Cardiac septum (tissue), 1 donor: Measurements from ENCODE around the gene SLC9A9. TPM values are rescaled to one million over a fixed set of nuclear protein-coding genes. Genes with fewer than 3 reads are reported as not detected.

ENCODE experiments used
- DNase-seq: peaks from one replicate; pipeline ENCODE4 v3.0.0-alpha.2; 2020; ENCODE audit warnings: low spot score
- intact Hi-C: fragments of 100-400 bp; cut with DNase I; formaldehyde crosslinking; loops from one replicate; pipeline ENCODE4 v1.14.0; 2022
- total RNA-seq: library from RNA; stranded (reverse); fragmentation: NEBNext Ultra II Directional; extraction: Animal tissue kit (Norgen Biotek cat#: 25700); gene quantifications from one replicate; pipeline ENCODE4 v1.2.1, GENCODE V29; 2021
- donor health status: DM: no; HTN: no; CAD: no.

SLC9A9 gene
- total RNA-seq, 1 donor from 2014 or later, result 3.6 TPM

DNA sequence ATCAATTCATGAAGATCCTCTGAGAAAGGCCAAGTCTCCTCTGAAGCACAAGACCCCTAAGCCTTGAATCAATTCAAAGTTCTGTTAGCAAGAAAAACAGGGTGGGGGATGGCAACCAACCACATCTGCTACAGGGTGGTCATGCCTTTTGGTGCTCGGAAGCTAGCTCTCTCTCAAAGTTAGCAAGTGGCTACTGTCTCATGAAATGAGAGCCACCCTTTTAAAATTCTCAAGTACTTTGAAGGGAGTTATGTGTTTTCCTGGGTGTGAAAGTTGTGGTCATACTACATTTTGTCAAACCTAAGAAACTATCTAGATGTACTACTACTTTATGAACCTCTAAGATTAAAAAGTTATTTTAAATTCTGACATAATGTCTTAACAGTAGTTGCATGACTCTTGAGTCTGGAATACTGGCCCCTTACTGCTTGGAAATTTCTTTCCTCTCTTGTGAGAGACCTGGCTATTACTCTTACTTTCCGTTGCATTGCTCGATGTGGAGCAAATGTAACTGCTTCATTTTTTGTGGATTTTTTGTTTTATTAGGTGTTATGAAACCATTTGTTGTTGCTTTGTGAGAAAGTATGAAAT is 612.6 kb downstream of the SLC9A9 start:
- intact Hi-C loops, result no loop called here
- no peak for DNase-seq

DNA sequence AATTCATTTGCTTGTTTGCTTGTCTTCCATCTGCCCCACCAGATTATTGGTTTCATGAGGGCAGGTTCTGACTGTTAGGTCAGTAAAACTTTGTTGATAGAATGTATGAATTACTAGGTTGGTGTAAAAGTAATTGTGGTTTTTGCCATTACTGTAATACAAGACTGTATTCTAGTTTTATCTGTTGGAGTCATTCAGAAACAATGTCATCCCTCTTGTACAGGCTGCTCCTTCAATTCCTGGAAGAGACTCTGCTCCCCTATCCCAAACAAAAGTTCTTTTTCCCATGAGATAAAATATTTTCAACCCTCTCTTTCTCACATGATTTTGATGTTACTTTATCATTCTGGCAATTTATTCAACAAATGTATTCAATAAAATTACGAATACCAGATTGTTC is 613.7 kb downstream of the SLC9A9 start:
- DNase-seq, result no peak
- intact Hi-C loops, result no loop called here

DNA sequence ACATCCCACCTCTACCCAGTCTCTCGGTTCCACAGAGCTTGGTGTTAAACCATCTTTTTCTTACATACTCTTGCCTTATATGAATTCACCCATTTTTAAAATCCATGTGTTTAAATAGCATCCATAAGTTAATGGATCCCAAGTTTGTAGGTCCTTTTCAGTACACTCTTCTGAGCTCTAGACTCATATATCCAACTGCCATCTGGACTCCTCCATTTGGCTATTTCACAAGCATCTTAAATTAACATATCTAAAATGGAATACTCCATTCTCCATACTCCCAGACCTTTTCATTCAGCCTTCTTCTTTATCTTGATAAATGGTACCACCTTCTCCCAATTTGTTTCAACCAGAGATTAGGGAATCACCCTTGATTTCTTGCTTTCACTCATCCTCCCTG is 615.3 kb downstream of the SLC9A9 start:
- intact Hi-C loops, result no loop called here
- DNase-seq, result no peak

DNA sequence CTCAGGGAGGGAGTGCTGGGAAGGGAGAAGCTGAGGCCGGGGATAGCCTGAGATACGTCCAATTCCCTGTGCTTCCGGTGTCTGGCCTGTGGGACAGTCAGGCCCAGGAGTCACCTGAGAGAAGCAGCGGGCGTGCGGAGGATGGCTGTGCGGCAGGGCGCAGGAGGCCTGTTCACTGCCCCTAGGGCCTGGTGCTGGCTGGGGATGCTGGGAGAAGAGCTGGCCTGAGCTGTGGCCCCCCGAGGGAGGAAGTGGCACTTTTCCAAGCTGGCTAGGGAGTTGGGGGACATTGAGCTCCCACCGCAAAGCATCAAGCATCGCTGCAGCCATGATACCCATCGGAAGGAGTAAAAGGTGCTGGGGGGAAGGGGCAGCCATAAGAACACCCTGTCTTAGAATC is 619.9 kb downstream of the SLC9A9 start:
- intact Hi-C loops, result no loop called here

DNA sequence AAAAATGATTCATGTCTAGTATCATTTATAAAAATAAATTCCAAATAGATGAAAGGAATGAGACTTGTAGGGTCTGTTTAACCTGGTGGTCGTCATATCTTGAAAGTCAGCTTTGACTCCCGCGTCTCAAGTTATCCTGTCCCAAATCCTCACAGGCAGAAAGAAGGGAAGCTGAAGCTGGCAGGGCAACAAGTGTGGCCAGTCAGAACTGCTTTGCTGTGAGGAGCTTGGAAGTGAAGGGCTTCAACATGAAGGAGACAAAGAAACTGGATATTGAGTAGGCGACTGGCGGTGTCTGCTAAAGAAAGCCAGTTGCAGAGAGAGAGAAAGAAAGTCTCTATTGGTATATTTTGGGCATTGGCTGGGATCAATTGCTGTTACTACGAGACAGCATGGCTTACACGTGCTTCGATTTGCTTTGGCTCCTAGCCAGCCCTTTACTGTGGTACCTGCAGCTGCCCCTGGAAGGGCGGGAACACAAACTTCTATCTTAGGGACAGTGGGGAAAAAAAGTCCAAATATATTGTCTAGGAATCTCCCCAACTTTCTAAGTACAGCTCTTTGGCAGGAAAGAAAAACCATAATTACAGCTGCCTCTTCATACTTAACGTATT is 621.5 kb downstream of the SLC9A9 start:
- intact Hi-C loops, result no loop called here
- no peak for DNase-seq

More for the DNA sequence above, 619.9 kb downstream of the SLC9A9 start:
- DNase-seq, result no peak

DNA sequence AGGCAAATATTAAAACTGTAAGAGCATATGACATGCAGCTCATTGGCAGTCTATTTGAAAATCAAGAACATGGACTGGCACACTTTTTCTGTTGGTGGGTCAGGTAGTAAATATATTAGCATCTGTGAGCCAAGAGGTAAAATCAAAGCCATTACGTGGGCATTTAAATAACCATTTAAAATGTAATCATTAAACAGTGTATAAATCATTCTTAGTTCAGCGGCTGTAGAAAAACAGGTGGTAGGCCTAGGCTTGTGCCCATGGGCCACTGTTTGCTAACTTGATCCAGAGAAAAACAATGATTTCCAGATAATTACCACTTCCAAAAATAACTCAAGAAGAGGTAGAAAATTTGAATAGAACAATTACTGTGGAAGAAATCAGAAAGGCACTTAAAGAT is 623.6 kb downstream of the SLC9A9 start:
- no peak for DNase-seq
- intact Hi-C loops, result loop anchor here (2.0 kb wide), 1 partner anchor 66 kb away; no protein-coding TSS in a partner anchor

DNA sequence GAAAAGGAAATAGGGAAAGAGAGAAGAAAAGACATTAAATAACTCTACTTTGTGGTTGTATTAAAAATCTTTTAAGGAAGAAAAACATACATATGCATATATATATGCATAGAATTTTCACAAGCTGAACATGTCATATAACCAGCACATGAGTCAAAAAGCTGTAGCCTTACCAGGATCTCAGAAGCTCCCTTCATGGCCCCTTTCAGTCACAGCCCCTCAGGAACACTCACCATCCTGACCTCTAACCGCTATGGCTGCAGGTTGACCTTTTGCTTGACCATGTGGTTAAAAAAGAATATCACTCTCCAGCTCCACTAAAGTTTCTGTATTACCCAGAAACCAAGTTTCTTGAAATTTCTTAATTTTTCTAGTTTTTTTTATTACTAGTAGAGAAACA is 625.3 kb downstream of the SLC9A9 start:
- no peak for DNase-seq
- intact Hi-C loops, result no loop called here

DNA sequence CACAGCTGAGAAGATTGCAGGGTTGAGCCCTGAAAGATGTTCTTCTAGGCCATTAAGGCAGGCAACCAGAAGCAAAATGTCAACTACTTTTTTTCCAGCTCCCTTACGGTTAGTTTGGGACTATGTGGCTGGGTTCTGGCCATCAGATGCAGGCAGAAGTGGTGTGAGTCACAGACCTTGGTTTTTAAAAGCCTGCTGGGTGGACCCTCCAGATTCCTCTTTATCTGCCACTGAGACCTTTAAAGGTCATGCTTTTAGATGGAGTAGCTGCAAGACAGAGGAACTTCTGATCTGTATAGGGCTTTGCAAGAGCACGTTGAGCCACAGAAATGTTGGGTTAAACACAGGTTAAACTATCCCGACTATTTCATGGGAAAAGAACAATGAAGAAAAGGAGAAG is 625.8 kb downstream of the SLC9A9 start:
- intact Hi-C loops, result no loop called here
- no peak for DNase-seq

DNA sequence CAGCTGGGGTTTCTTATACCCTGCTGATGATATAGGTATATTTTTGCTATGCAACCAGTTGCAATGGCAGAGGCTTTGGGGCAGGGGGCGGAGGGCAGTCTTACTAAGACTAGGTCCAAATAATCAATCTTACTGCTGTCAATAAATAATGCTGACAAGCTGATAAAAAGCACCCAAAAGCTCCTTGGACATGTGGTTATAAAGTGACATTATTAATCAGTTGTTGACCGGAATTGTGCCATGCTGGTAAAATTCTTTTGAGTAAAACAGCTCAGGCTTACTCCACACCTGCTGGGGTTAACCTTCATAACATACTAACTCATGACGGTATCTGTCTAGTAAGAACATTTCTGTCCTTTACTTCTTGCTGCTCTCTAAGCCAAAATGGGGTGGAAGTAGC is 626.8 kb downstream of the SLC9A9 start:
- DNase-seq, result no peak
- intact Hi-C loops, result no loop called here

DNA sequence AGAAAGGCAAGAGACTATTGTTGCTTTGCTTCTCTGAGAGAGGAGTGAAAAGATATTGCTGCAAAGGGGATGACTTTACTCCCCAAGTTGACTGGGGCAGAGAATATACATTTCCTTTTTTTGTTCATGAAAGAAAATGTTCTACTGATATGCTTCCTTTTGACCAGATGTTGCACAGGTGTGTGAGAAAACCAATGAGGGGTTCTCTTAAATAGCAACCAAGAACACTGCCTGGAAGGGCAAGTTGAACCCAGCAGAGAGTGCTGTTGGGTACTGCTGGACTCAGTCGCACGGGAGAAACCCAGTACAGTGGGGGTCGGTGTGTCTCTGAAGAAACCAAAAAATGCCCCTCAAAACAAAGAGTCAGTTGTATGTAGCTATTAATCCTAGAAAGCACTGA is 627.5 kb downstream of the SLC9A9 start:
- DNase-seq, result no peak
- intact Hi-C loops, result no loop called here

DNA sequence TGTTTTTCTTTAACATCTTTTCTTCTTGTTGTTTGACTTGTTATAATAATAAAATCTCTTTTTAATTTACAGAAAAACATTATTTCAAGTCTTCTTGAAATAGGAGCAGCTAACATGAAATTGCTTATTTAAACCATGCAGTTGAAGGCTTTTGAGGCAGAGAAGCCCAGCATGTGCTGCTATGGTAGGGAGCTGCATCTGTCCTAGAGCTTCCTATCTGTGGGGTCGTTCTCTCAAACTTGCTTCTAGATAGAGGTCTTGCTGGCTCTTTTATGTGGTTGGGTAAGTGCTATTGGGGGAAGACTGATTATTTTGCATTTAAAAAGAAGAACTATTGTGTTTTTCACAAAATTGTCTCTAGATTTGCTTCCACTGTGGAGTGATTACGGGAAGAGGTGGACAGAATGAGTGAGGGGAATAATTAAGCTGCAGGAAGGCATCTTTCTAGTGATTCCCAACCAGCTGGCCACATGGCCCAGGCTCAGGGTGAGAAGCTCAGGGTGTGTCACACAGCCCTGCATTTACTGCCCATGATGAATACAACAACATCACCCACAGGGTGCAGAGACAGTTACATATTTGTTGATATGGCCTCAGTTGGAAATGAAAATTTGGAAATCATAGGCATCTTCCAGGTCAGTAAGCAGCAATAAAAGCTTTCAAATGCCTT is 630.0 kb downstream of the SLC9A9 start:
- intact Hi-C loops, result no loop called here

DNA sequence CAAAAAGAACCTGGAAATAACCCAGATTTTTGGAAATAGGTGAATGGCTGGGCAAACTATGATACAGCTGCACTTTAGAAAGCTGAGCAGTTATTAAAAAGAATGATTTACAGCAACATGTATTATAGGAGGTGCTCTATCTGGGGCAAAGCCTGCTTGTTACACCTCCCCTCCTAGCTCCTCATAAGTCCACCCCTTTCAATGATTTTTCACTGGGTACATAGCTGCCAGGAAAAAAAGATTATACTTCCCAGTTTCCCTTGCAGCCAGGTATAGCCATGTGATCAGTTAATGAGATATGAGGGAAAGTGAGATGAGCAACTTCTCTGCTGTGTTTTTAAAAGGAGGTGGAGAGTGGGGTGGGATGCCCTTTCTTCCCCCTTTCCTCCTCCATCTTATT is 631.0 kb downstream of the SLC9A9 start:
- no peak for DNase-seq
- intact Hi-C loops, result no loop called here

More for the DNA sequence above, 630.0 kb downstream of the SLC9A9 start:
- DNase-seq, result no peak

DNA sequence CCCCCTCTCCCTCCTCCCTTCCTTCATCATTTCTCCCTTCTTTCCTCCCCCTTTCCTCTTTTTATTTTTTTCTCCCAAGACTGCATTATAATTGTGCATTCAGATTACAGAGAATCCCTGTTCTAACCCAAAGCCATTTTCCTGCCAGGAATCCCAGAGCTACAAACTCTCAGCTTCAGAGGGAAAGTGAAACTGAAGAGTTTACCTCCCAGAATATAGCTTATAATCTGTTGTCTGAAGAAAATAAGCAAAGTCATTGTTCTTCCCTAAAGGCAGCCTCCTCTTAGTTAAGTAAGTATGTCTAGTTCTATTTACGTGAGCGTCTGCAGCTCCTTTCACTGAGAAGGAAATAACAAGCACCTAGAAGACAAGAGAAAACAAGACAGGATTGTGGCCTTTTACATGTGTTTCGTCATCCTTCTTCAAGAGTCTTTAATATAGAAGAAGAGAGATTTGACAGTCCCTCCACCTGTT is 631.5 kb downstream of the SLC9A9 start:
- no peak for DNase-seq
- intact Hi-C loops, result no loop called here

Other genes starting within 250 kb of the SLC9A9 start
- 9.4 TPM for gene DIPK2A, start 123.4 kb upstream of the SLC9A9 start, total RNA-seq